Central memory CD8-positive, alpha-beta T cell (primary cell): ENCODE measurements around the gene WNK2.

Experiments used
- ATAC-seq: fragments of 150-1000 bp; cut with Tn5 transposase; replicated peaks from 2 replicates; pipeline ENCODE4 v1.10.0; 2022; ENCODE audit warnings: mild to moderate bottlenecking, moderate FRiP score, moderate number of reproducible peaks; ENCODE audit not compliant: poor library complexity, severe bottlenecking; ENCODE audit errors: extremely low read depth
- DNase-seq, 2 donors: peaks; one replicate each; pipeline ENCODE4 v3.0.0; 2021; ENCODE audit warnings: low spot score in 2 of 2
- H3K27ac Mint-ChIP-seq: one replicate; pipeline ENCODE4 v1.8.0; 2022; ENCODE audit warnings: low read depth, mild to moderate bottlenecking, moderate library complexity, mixed read lengths
- H3K27me3 Mint-ChIP-seq: one replicate; pipeline ENCODE4 v1.8.0; 2022; ENCODE audit warnings: mixed read lengths
- H3K36me3 Mint-ChIP-seq: one replicate; pipeline ENCODE4 v1.8.0; 2022; ENCODE audit warnings: mild to moderate bottlenecking, moderate library complexity, mixed read lengths; ENCODE audit not compliant: insufficient read depth
- H3K4me1 Mint-ChIP-seq: one replicate; pipeline ENCODE4 v1.8.0; 2022; ENCODE audit warnings: mixed read lengths
- H3K4me3 Mint-ChIP-seq: one replicate; pipeline ENCODE4 v1.8.0; 2022; ENCODE audit warnings: mild to moderate bottlenecking, moderate library complexity, mixed read lengths
- H3K9me3 Mint-ChIP-seq: one replicate; pipeline ENCODE4 v1.8.0; 2022; ENCODE audit warnings: mixed read lengths

WNK2 gene

DNA sequence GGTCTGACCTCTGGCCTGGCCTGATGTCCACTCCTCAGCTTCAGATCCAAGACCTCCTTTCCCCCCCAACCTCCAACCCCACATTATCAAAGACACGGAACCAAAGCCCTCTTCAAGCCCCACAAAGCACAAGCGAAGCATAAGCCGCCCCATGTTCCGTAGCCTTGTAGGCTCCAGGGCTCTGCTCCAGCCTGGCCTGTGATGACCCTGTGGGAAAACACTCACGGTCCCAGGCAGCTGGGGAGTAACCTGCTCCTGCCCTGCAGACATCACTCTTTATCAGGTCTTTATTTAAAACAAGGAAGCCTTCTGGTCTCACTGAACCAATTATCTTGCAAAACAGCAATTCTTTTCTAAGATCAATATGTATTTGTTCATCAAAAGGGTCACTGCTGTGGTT, 15.4 kb upstream of the WNK2 start:
- Mint-ChIP-seq H3K4me1 (peaks cover 15% of the 10 kb centered on the region), H3K36me3 (no peaks in the 10 kb centered on the region), H3K4me3 (no peak overlapping the region), H3K27me3 (no peaks in the 10 kb centered on the region), H3K9me3 (no peaks in the 10 kb centered on the region), H3K27ac (no peak overlapping the region)
- DNase-seq = no peak
- no peak for ATAC-seq

DNA sequence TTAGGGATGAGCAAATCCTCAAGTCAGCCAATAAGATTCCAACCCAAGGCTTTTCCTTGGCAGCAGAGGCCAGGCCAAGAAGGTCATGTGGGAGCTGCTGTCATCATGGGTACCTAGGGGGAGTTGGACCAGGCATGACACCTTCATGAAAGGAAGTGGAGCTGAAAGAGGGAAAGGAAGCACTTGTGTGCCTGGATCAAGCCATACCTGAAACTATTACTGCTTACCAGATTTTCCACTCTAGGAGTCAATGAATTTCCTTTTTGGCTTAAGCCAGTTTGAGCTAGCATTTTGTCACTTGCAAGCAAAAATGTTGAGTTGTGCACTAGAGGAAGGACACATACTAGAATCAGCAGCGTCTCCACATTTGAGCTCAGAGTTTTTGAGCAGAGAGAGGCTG, 14.5 kb upstream of the WNK2 start:
- H3K4me3 Mint-ChIP-seq = no peak overlapping the region
- no peaks in the 10 kb centered on the region for H3K9me3 Mint-ChIP-seq
- peak overlapping the region; percentile 49 for H3K27ac Mint-ChIP-seq
- H3K27me3 Mint-ChIP-seq = no peaks in the 10 kb centered on the region
- ATAC-seq (no peak), DNase-seq (no peak)
- H3K36me3 Mint-ChIP-seq = no peaks in the 10 kb centered on the region
- H3K4me1 Mint-ChIP-seq = peaks cover 15% of the 10 kb centered on the region

DNA sequence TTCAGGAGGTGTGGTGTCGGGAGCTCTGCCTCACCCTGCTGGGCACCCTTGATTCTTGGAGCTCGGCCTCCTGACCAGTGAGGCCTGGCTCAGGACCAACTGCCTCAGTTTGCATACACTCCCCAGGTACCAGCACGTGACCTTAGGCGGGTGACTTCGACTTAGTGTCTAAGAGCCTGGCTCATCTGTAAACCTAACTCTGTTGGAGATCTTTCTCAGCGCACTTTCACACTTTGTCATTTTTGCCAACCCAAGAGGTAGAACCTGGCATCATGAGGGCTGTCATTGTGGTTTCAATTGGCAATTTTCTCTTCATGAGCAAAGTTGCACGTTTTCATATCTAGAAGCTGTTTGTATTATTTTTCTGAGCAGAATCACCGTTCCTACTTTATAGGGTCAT, 13.4 kb upstream of the WNK2 start:
- H3K27me3 Mint-ChIP-seq = no peaks in the 10 kb centered on the region
- H3K4me1 Mint-ChIP-seq = peaks cover 15% of the 10 kb centered on the region
- no peak for DNase-seq
- H3K27ac Mint-ChIP-seq = peak overlapping the region; percentile 51
- H3K4me3 Mint-ChIP-seq = no peak overlapping the region
- no peaks in the 10 kb centered on the region for H3K9me3 Mint-ChIP-seq
- ATAC-seq = no peak
- H3K36me3 Mint-ChIP-seq = no peaks in the 10 kb centered on the region

DNA sequence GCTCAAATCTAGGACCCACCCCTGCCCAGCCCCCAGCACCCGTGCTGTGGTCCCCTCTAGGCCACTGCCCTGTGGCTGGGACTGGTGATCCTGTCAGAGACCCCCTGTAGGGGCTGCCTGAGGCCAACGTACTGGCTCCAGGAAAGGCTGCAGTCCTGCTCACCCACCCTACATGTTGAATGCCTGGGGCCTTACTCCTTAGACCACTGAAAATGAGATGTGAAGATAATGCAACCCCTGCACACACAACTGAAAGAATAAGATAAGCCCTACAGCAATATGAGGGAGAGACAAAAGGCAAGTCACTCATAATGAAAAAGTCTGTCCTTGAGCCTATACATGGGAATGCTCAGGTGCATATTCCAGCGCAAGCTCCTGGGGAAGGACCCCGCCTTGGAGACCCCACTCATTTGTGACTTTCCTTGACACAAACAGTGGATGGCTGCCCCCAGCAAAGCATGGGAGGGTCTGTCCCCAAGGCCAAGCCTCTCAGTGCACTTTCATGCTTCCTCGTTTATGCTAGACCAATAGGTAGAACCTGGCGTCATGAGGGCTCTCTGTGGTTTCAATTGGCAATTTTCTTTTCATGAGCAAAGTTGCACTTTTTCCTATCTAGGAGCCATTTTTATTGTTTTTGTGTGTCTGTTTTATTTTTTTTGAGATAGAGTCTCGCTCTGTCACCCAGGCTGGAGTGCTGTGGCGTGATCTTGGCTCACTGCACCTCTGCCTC, 12.5 kb upstream of the WNK2 start:
- no peak for ATAC-seq
- no peak for DNase-seq
- Mint-ChIP-seq H3K36me3 (no peaks in the 10 kb centered on the region), H3K9me3 (no peaks in the 10 kb centered on the region), H3K4me1 (peaks cover 15% of the 10 kb centered on the region), H3K27ac (no peak overlapping the region), H3K4me3 (no peak overlapping the region), H3K27me3 (no peaks in the 10 kb centered on the region)

DNA sequence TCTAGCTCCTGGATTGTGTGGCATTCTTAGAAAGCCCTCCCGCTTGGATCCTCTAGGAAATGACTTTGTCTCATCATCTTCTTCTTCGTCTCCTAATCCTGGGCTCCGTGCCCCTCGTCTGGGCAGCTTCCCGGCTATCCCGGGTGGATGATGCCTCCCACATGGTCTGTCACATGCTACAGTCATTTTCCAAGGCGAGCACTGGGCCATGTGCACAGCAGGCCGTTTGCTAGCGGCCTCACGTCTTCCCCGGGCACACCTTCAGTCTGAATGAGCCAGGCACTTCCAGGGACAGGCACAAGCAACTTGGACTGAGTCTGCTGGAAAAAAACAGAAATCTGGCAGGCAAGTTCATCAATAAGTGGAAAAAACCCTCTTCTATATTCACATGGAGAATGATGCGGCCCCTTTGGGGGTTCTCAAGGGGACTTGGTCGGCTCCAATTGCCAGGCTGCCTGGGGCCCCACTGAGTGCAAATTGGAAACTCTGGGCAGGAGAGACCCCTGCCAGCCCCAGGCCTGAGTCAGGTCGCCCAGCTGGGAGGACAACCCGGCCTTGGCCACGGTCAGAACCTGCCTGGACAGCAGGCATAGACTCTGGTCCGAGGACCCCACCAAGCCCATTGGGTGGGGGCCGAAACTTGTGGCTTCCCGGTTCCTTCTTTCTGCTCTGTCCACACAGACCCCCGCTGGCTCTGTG, 11.1 kb upstream of the WNK2 start:
- DNase-seq (no peak), ATAC-seq (no peak)
- Mint-ChIP-seq H3K36me3 (no peaks in the 10 kb centered on the region), H3K27me3 (peaks cover 6% of the 10 kb centered on the region), H3K4me3 (no peak overlapping the region), H3K4me1 (peaks cover 15% of the 10 kb centered on the region), H3K9me3 (no peaks in the 10 kb centered on the region), H3K27ac (no peak overlapping the region)

DNA sequence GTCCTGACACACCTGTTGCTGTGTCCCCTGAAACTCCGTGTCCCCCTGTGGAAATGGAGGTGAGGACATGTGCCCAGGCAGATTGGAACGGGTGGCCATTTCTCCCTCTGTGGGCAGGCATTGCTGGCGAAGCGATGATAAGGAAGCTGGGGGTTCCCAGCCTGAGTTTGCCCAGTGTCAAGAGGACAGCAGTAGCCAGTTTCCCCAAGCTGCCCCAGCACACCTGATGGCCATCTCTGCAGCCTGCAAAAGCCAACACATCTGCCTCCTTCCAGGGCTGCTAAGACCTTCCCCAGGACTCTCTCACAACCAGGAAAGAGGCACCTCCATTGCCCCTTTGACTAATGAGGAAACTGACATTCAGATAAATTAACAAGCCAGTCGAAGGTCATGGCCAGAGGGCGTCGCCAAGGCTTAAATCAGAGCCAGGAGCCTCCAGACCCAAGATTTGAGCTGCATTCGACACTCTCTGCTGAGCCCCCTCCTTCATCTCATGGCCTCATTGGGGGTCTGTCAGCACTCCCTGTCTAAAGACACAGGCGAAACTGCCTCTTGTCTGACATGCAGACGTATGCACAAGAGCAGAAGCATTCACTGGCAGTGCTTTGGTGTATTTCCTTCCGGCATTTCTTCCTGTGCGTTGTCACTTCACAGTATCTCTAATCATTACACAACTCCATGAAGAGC, 10.4 kb upstream of the WNK2 start:
- peaks cover 13% of the 10 kb centered on the region for H3K27me3 Mint-ChIP-seq
- DNase-seq (no peak), ATAC-seq (no peak)
- H3K9me3 Mint-ChIP-seq = no peaks in the 10 kb centered on the region
- peak overlapping the region; percentile 28 for H3K4me3 Mint-ChIP-seq
- H3K4me1 Mint-ChIP-seq = peaks cover 15% of the 10 kb centered on the region
- no peak overlapping the region for H3K27ac Mint-ChIP-seq
- no peaks in the 10 kb centered on the region for H3K36me3 Mint-ChIP-seq

DNA sequence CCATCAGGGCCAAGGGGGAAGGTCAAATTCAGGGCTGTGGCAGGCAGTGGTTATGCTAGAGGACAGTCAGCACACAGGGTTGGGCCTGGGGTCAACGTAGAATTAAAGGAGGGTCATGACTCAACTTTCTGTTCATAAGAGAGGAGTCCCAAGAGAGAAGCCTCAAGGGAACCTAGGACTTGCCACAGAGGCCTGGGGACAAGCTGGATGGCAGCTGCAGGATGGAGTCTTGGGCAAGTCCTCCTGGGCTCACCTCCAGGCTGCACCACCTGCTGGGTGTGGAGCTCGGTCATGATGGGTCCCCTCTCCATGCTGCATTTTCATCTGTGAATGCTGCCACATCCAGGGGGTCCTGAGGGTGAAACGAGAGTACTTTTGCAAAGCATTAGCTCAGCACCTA, 9.0 kb upstream of the WNK2 start:
- no peaks in the 10 kb centered on the region for H3K9me3 Mint-ChIP-seq
- H3K4me1 Mint-ChIP-seq = peaks cover 10% of the 10 kb centered on the region
- no peak overlapping the region for H3K4me3 Mint-ChIP-seq
- H3K27me3 Mint-ChIP-seq = peaks cover 26% of the 10 kb centered on the region
- ATAC-seq (no peak), DNase-seq (no peak)
- H3K36me3 Mint-ChIP-seq = no peaks in the 10 kb centered on the region
- no peak overlapping the region for H3K27ac Mint-ChIP-seq

DNA sequence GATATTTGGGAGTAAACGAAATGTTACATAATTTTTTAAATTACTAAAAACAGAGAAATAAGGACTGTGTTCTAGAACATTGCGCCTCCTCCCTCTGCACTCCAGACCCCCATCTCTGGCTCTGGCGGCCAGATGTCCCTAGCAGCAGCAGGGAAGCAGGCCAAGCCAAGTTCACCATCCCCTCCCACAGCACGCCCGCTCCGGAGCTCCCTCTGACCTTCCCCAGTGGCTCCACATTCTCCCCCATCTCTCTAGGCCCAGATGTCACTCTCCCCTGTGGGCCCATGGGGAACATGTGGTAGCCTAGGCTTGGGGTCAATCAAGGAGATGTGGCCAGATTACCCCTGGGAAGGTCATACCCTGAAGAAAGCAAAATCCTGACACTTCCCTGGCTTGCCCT, 6.3 kb upstream of the WNK2 start:
- H3K27ac Mint-ChIP-seq = no peak overlapping the region
- H3K4me3 Mint-ChIP-seq = no peak overlapping the region
- ATAC-seq (no peak), DNase-seq (no peak)
- H3K4me1 Mint-ChIP-seq = no peaks in the 10 kb centered on the region
- H3K36me3 Mint-ChIP-seq = no peaks in the 10 kb centered on the region
- no peaks in the 10 kb centered on the region for H3K9me3 Mint-ChIP-seq
- H3K27me3 Mint-ChIP-seq = peaks cover 53% of the 10 kb centered on the region

DNA sequence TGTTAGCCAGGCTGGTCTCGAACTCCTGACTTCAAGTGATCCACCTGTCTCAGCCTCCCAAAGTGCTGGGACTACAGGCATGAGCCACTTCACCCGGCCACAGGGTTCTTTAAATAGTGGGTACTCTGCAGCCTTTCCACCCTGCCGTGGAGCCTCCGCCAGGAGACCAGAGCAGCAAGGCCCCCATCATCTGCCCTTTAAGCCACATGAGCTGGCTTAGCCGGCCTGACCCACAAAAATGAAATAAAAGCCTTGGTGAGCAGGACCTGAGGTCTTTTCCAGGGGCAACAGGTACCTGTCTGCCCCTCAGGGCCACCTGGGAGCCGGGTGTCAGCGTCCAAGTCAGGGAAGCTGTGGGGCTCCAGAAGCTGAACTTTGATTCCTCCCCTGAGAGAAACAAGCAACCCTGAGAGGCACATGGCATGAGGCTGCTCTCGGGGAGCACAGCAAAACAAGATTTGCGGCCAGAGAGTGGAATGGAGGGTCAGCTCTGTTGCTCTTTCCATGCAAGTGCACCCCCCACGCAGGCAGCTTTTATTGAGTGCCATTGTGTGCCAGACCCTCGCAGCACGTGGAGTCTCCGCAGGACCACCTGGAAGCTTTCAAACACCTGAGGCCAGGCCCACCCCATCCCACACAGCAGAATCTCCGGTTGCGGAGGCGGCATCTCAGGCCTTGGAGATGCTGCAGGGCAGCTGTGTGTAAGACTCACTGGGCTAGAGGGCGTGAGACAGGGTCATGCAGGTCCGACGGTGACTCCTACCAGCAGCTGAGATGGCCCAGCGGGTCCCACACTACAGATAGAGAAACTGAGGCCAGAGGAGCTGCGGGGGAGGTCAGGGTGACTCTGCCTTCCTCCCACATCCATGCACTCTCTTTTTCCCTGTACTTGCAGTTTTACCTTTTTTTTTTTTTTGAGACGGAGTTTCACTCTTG, 4.8 kb upstream of the WNK2 start:
- H3K27me3 Mint-ChIP-seq = peaks cover 63% of the 10 kb centered on the region
- no peaks in the 10 kb centered on the region for H3K4me1 Mint-ChIP-seq
- no peak overlapping the region for H3K4me3 Mint-ChIP-seq
- ATAC-seq (no peak), DNase-seq (no peak)
- no peaks in the 10 kb centered on the region for H3K9me3 Mint-ChIP-seq
- no peaks in the 10 kb centered on the region for H3K36me3 Mint-ChIP-seq
- no peak overlapping the region for H3K27ac Mint-ChIP-seq

DNA sequence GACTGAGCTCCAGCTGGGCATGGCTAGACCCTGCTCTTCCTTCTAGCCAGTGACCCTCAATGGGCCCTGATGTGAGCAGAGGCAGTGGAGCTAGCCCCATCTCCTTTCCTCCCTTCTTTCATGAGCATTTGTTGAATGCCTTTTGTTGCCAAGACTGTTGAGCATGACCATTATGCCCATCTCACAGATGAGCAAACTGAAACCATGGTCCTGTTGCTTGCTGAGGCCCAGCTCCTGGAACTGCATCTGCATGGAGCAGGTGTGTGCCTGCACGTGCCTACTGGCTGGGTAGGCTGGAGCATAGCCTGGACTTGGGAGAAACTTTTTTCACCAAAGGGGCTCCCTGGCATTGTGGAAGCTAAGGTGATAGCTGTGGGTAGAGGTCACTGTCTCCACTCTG, 3.0 kb upstream of the WNK2 start:
- Mint-ChIP-seq H3K9me3 (no peaks in the 10 kb centered on the region), H3K27me3 (peaks cover 67% of the 10 kb centered on the region), H3K4me1 (no peaks in the 10 kb centered on the region), H3K36me3 (no peaks in the 10 kb centered on the region), H3K27ac (no peak overlapping the region), H3K4me3 (no peak overlapping the region)
- no peak for DNase-seq
- ATAC-seq = no peak

DNA sequence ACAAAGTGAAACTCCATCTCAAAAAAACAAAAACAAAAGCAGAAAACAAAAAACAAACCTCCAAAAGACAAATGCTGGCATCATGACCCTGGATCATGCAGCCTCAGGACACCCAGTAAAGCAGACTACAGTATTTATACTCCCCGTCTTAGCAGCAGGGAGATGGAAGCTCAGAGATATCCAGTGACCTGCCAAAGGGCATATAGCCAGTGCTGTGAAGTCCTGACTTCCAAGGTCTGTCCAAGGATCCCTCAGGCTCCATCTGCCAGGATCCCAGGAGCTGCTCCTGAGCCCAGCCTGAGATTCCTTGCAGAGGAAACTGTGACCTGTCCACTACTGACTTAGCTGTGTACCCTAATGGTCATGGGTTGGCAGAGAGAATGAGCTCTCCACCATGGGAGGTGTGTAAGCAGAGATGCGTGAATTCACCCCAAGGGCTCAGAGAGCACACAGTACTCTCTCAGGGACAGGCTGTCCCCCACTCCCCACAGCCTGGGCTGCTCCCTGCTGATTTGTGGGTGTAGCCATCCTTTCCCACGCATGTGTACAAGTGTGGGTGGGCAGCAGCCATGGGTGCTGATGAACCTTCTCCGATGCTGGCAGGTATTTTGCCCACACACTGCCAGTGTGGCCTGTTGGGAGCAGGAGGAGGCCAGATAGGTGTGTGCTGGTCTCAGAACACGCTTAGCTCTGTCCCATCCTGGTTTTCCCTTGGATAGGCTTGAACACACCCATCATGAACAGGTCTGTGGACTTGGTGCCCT, 2.1 kb upstream of the WNK2 start:
- Mint-ChIP-seq H3K4me1 (no peaks in the 10 kb centered on the region), H3K9me3 (no peaks in the 10 kb centered on the region), H3K27ac (no peak overlapping the region), H3K27me3 (peaks cover 74% of the 10 kb centered on the region), H3K4me3 (no peak overlapping the region), H3K36me3 (no peaks in the 10 kb centered on the region)
- ATAC-seq (no peak), DNase-seq (no peak)

DNA sequence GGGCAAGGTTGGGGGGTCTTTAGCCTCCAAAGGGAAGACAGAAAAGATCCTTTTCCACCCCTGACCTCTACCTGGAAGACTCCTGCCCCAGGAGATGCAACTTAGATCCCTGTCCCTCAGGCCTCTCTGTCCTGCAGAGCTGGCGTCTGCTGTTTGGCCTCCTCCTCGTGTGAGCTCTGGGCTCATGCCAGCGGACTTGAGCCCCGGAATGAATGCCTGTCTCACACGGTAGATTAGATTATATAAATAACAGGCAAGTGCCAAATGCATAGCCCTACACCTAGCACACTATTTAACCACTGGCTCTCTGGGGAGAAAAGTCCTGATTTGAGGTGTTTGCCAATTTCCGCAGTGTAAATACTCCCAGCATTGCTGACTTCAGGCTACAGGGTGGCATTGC, 1.4 kb upstream of the WNK2 start:
- H3K27ac Mint-ChIP-seq = no peak overlapping the region
- H3K4me1 Mint-ChIP-seq = no peaks in the 10 kb centered on the region
- peak overlapping the region; percentile 71 for H3K4me3 Mint-ChIP-seq
- no peaks in the 10 kb centered on the region for H3K9me3 Mint-ChIP-seq
- no peaks in the 10 kb centered on the region for H3K36me3 Mint-ChIP-seq
- ATAC-seq (no peak), DNase-seq (no peak)
- H3K27me3 Mint-ChIP-seq = peaks cover 76% of the 10 kb centered on the region
